HFFc6 (cell line): ENCODE results near the gene CACNB4. TPM values are rescaled to one million over a fixed set of nuclear protein-coding genes. Genes with fewer than 3 reads are reported as not detected.
"Not testable (repeated sequence)": the region's sequence is repeated elsewhere in the genome, so short reads cannot be mapped to it uniquely, and the experiment has no call there.

Experiments
- DNase-seq: peaks from one replicate; pipeline ENCODE4 v3.0.0-alpha.2; 2018
- H3K27ac Mint-ChIP-seq: 2 replicates; pipeline ENCODE4 v1.8.0; 2020; ENCODE audit warnings: mild to moderate bottlenecking, mixed read lengths
- H3K27me3 Mint-ChIP-seq: 2 replicates; pipeline ENCODE4 v1.8.0; 2021; ENCODE audit warnings: mild to moderate bottlenecking, moderate library complexity, mixed read lengths; ENCODE audit not compliant: insufficient read depth
- H3K36me3 Mint-ChIP-seq: 2 replicates; pipeline ENCODE4 v1.8.0; 2021; ENCODE audit warnings: low read depth, mixed read lengths
- H3K4me1 Mint-ChIP-seq: 2 replicates; pipeline ENCODE4 v1.8.0; 2020; ENCODE audit warnings: low read depth, mixed read lengths
- H3K4me3 Mint-ChIP-seq: 2 replicates; pipeline ENCODE4 v1.8.0; 2020; ENCODE audit warnings: mild to moderate bottlenecking, moderate library complexity, mixed read lengths
- H3K9me3 Mint-ChIP-seq: 2 replicates; pipeline ENCODE4 v1.8.0; 2020; ENCODE audit warnings: mild to moderate bottlenecking, mixed read lengths
- CTCF ChIP-seq: fragments of 200-600 bp; sonication (generic); IDR thresholded peaks from 2 replicates; pipeline ENCODE4 v1.5.0; 2021; ENCODE audit warnings: antibody characterized with exemption, mild to moderate bottlenecking
- total RNA-seq, 6 experiments: library from RNA; stranded (reverse); fragmentation: NEBNext Ultra II Directional; extraction: Animal tissue kit (Norgen Biotek cat#: 25700); gene quantifications; 2 replicates in 1 of 6; 3 replicates in 5 of 6; pipeline ENCODE4 v1.2.3, GENCODE V29; 2021

CACNB4 gene
- total RNA-seq, 6 experiments from 2014 or later = 0.05 to 0.23 (median 0.21) TPM; not detected in 3

- no peak overlapping the region for H3K27ac Mint-ChIP-seq
- TF ChIP-seq CTCF = no peak
- H3K4me3 Mint-ChIP-seq = no peak overlapping the region
Observed at GRCh38 chr2:152095146-152095545, 3.7 kb downstream of the CACNB4 start.

GRCh38 chr2:152094014-152094413 lies 4.8 kb downstream of the CACNB4 start:
- Mint-ChIP-seq H3K9me3 (no peaks in the 10 kb centered on the region), H3K27me3 (peaks cover 42% of the 10 kb centered on the region), H3K4me3 (no peak overlapping the region), H3K4me1 (peaks cover 12% of the 10 kb centered on the region), H3K27ac (no peak overlapping the region), H3K36me3 (no peaks in the 10 kb centered on the region)
- no peak for TF ChIP-seq CTCF
- no peak for DNase-seq

More at GRCh38 chr2:152095146-152095545, 3.7 kb downstream of the CACNB4 start:
- no peak for DNase-seq
- no peaks in the 10 kb centered on the region for H3K9me3 Mint-ChIP-seq
- peaks cover 48% of the 10 kb centered on the region for H3K27me3 Mint-ChIP-seq
- H3K4me1 Mint-ChIP-seq = peaks cover 19% of the 10 kb centered on the region
- H3K36me3 Mint-ChIP-seq = no peaks in the 10 kb centered on the region

GRCh38 chr2:152093464-152093863 lies 5.4 kb downstream of the CACNB4 start:
- no peak for DNase-seq
- TF ChIP-seq CTCF = no peak
- Mint-ChIP-seq H3K27me3 (peaks cover 42% of the 10 kb centered on the region), H3K27ac (no peak overlapping the region), H3K9me3 (no peaks in the 10 kb centered on the region), H3K4me1 (peaks cover 12% of the 10 kb centered on the region), H3K36me3 (no peaks in the 10 kb centered on the region), H3K4me3 (no peak overlapping the region)

- Mint-ChIP-seq H3K27me3 (peaks cover 35% of the 10 kb centered on the region), H3K27ac (no peak overlapping the region), H3K36me3 (no peaks in the 10 kb centered on the region), H3K4me3 (no peak overlapping the region), H3K4me1 (peaks cover 1% of the 10 kb centered on the region), H3K9me3 (no peaks in the 10 kb centered on the region)
- DNase-seq = no peak
- TF ChIP-seq CTCF = no peak
Observed at GRCh38 chr2:152092095-152092494, 6.7 kb downstream of the CACNB4 start.

GRCh38 chr2:152090726-152091125 lies 8.1 kb downstream of the CACNB4 start:
- not testable (repeated sequence) for H3K4me3 Mint-ChIP-seq, H3K27ac Mint-ChIP-seq, DNase-seq, H3K36me3 Mint-ChIP-seq, H3K9me3 Mint-ChIP-seq, H3K4me1 Mint-ChIP-seq
- peaks cover 32% of the 10 kb centered on the region for H3K27me3 Mint-ChIP-seq

GRCh38 chr2:152089238-152089637 lies 9.6 kb downstream of the CACNB4 start:
- Mint-ChIP-seq H3K9me3 (no peaks in the 10 kb centered on the region), H3K27me3 (peaks cover 18% of the 10 kb centered on the region; the same call in 1 of the 2 replicates), H3K27ac (no peak overlapping the region), H3K36me3 (no peaks in the 10 kb centered on the region), H3K4me3 (no peak overlapping the region), H3K4me1 (no peaks in the 10 kb centered on the region)
- no peak for DNase-seq
- no peak for TF ChIP-seq CTCF
